ENCODE results near the gene PLIN3. TPM values are rescaled to one million over a fixed set of nuclear protein-coding genes. Genes with fewer than 3 reads are reported as not detected.

PLIN3 gene
- 93.8 TPM for total RNA-seq

DNA sequence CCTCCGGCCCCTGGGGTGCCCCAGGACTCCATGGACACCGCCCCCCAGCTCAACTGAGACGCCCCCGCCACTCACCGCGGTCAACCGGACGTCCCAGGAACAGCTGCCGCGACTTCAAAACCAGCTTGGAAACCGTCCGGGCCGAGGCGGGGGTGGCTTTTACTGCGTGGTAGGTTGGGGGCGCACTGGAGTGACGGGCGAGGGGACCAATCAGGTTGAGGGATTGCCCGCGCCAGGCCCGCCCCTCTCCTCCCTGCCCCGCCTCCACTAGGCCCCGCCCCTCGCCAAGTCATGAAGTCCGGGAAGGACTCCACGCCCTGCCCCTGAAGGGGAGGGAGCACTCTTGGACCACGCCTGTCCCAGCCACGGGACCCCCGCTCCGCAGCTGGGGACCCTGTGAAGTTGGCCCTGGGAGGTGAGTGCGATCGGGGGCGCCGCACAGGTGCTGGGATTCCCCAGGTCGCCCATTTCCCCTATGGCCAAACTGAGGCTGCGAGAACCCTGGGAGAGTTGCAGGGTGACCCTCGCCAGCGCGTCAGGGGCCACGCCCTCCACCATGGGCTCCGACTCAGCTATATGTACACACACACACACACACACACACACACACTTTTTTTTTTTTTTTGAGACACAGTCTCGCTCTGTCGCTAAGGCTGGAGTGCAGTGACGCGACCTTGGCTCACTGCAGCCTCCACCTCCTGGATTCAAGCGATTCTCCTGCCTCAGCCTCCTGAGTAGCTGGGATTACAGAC is at the start of gene PLIN3:
PLIN3 (minus strand) TSS at position 134 of the 752 bp plus-strand sequence. CDS start 6,273 bp downstream, outside the sequence.
- peak within 1 kb of the TSS; percentile 91 for H3K27ac ChIP-seq
- intact Hi-C loops (cut with DNase I), result loop anchor here (5.0 to 10.0 kb wide), 2 partner anchors 45 to 107 kb away; no protein-coding TSS in a partner anchor
- H3K4me1 ChIP-seq, result peaks cover 22% of the 10 kb centered on the region
- no peaks in the 10 kb centered on the region for H3K36me3 ChIP-seq
- TF ChIP-seq POLR2A (IDR thresholded peaks at IDR 0.05) (peak in 1 of 2 donors; percentile 63), POLR2AphosphoS5 (IDR thresholded peaks at IDR 0.05; ENCODE audit: insufficient read depth in 1 of 2, low read depth in 1 of 2) (peak; percentile 59 to 82)
- TF ChIP-seq, protein P1, sequence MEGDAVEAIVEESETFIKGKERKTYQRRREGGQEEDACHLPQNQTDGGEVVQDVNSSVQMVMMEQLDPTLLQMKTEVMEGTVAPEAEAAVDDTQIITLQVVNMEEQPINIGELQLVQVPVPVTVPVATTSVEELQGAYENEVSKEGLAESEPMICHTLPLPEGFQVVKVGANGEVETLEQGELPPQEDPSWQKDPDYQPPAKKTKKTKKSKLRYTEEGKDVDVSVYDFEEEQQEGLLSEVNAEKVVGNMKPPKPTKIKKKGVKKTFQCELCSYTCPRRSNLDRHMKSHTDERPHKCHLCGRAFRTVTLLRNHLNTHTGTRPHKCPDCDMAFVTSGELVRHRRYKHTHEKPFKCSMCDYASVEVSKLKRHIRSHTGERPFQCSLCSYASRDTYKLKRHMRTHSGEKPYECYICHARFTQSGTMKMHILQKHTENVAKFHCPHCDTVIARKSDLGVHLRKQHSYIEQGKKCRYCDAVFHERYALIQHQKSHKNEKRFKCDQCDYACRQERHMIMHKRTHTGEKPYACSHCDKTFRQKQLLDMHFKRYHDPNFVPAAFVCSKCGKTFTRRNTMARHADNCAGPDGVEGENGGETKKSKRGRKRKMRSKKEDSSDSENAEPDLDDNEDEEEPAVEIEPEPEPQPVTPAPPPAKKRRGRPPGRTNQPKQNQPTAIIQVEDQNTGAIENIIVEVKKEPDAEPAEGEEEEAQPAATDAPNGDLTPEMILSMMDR (IDR thresholded peaks at IDR 0.05), result no peak
- H3K27me3 ChIP-seq, result no peaks in the 10 kb centered on the region
- DNase-seq (ENCODE audit: extremely low spot score in 2 of 2), result peak in 1 of 2 donors; percentile 97
- peak within 1 kb of the TSS; percentile 86 to 94 for H3K4me3 ChIP-seq
- no peaks in the 10 kb centered on the region for H3K9me3 ChIP-seq

GRCh38 chr19:4916292-4917082 is 49.0 kb upstream of the PLIN3 start:
- Histone ChIP-seq H3K4me1 (peaks cover 33% of the 10 kb centered on the region), H3K27me3 (no peaks in the 10 kb centered on the region), H3K4me3 (peak overlapping the region; percentile 13 to 19), H3K27ac (peak overlapping the region; percentile 70), H3K36me3 (no peaks in the 10 kb centered on the region), H3K9me3 (no peaks in the 10 kb centered on the region)
- DNase-seq (ENCODE audit: extremely low spot score in 2 of 2), result no peak
- TF ChIP-seq, protein P1 (IDR thresholded peaks at IDR 0.05), result no peak
- TF ChIP-seq POLR2AphosphoS5 (IDR thresholded peaks at IDR 0.05; ENCODE audit: insufficient read depth in 1 of 2, low read depth in 1 of 2), result peak in 1 of 2 donors; percentile 36
- intact Hi-C loops (cut with DNase I), result no loop called here

GRCh38 chr19:4914736-4915501 is 47.5 kb upstream of the PLIN3 start:
- intact Hi-C loops (cut with DNase I), result loop anchor here (5.0 kb wide), 2 partner anchors 48 to 103 kb away; partner anchors contain the start of gene PLIN3
- Histone ChIP-seq H3K4me1 (peaks cover 45% of the 10 kb centered on the region), H3K4me3 (peak overlapping the region in 1 of 2 donors; percentile 19)

GRCh38 chr19:4913996-4914735 is 46.7 kb upstream of the PLIN3 start:
- intact Hi-C loops (cut with DNase I), result loop anchor here (5.0 kb wide), 2 partner anchors 47 to 102 kb away; partner anchors contain the start of gene PLIN3
- DNase-seq (ENCODE audit: extremely low spot score in 2 of 2), result no peak
- no peak for TF ChIP-seq POLR2A (IDR thresholded peaks at IDR 0.05)
- TF ChIP-seq POLR2AphosphoS5 (IDR thresholded peaks at IDR 0.05; ENCODE audit: insufficient read depth in 1 of 2, low read depth in 1 of 2), result no peak
- TF ChIP-seq, protein P1 (IDR thresholded peaks at IDR 0.05), result no peak
- Histone ChIP-seq H3K36me3 (no peaks in the 10 kb centered on the region), H3K27ac (peak overlapping the region; percentile 70), H3K9me3 (no peaks in the 10 kb centered on the region), H3K27me3 (no peaks in the 10 kb centered on the region), H3K4me1 (peaks cover 49% of the 10 kb centered on the region), H3K4me3 (peak overlapping the region in 1 of 2 donors; percentile 19)

More at GRCh38 chr19:4914736-4915501, 47.5 kb upstream of the PLIN3 start:
- TF ChIP-seq, protein P1 (IDR thresholded peaks at IDR 0.05), result no peak
- TF ChIP-seq POLR2AphosphoS5 (IDR thresholded peaks at IDR 0.05; ENCODE audit: insufficient read depth in 1 of 2, low read depth in 1 of 2) (peak in 1 of 2 donors; percentile 62), POLR2A (IDR thresholded peaks at IDR 0.05) (no peak)
- DNase-seq (ENCODE audit: extremely low spot score in 2 of 2), result no peak
- no peaks in the 10 kb centered on the region for H3K27me3 ChIP-seq
- H3K9me3 ChIP-seq, result no peaks in the 10 kb centered on the region
- peak overlapping the region; percentile 70 for H3K27ac ChIP-seq
- no peaks in the 10 kb centered on the region for H3K36me3 ChIP-seq
